ENCODE measurements around the gene IFNW1.

GRCh38 chr9:21144603-21145002 lies 3.0 kb upstream of the IFNW1 start:
- TF ChIP-seq GATA2 (IDR thresholded peaks at IDR 0.05; ENCODE audit: low read depth, low read length) (no peak), GATA3 (IDR thresholded peaks at IDR 0.05; ENCODE audit: low read depth, low read length) (no peak)

All from SH-SY5Y (cell line).